GM12878 (cell line): ENCODE results near the gene CCDC57. TPM values are rescaled to one million over a fixed set of nuclear protein-coding genes. Genes with fewer than 3 reads are reported as not detected.
A peak's percentile ranks its signal among the peaks of the same experiment; 100 is the strongest.

Experiments used
- ASH2L ChIP-seq: fragments of 300-600, 200-600 bp; sonication (generic); IDR thresholded peaks from 2 replicates; pipeline ENCODE4 v1.6.1; 2017; ENCODE audit warnings: low read depth, mild to moderate bottlenecking, borderline replicate concordance
- BRCA1 ChIP-seq: IDR thresholded peaks from 2 replicates; pipeline ENCODE4 v1.6.1; 2011; ENCODE audit warnings: low read depth, low read length, improper control_type of control experiment
- CBFB ChIP-seq: IDR thresholded peaks from 2 replicates; pipeline ENCODE4 v1.6.1; 2016; ENCODE audit warnings: antibody characterized with exemption, low read depth
- CEBPB ChIP-seq, 2 experiments: fragments of 150-350 bp in 1 of 2; IDR thresholded peaks; 2 replicates each; pipeline ENCODE4 v1.6.1; 2012 to 2014; ENCODE audit warnings: low read depth in 2 of 2, low read length in 2 of 2, borderline replicate concordance in 1 of 2, inconsistent platforms in 1 of 2
- CHD4 ChIP-seq: fragments of 200-600 bp; sonication (generic); IDR thresholded peaks from 2 replicates; pipeline ENCODE4 v1.6.1; 2016; ENCODE audit warnings: mild to moderate bottlenecking
- FOXK2 ChIP-seq: fragments of 450-650 bp; IDR thresholded peaks from 2 replicates; pipeline ENCODE4 v1.6.1; 2017; ENCODE audit warnings: mild to moderate bottlenecking, moderate library complexity
- HCFC1 ChIP-seq: fragments of 150-350 bp; IDR thresholded peaks from 2 replicates; pipeline ENCODE4 v1.6.1; 2014; ENCODE audit warnings: low read length
- IKZF1 ChIP-seq: fragments of 450-650 bp; conservative IDR thresholded peaks from 2 replicates; pipeline ENCODE4 v1.6.1; 2017; ENCODE audit warnings: antibody characterized with exemption, mild to moderate bottlenecking
- MYB ChIP-seq: fragments of 150-350 bp; IDR thresholded peaks from 2 replicates; pipeline ENCODE4 v1.6.1; 2014; ENCODE audit warnings: mild to moderate bottlenecking, low read depth, low read length, borderline replicate concordance
- NBN ChIP-seq: fragments of 450-650 bp; IDR thresholded peaks from 2 replicates; pipeline ENCODE4 v1.6.1; 2016
- NFYB ChIP-seq: IDR thresholded peaks from 2 replicates; pipeline ENCODE4 v1.6.1; 2011; ENCODE audit warnings: low read depth, mild to moderate bottlenecking, low read length, improper control_type of control experiment, moderate library complexity; ENCODE audit not compliant: insufficient read depth
- PAX5 ChIP-seq: IDR thresholded peaks from 2 replicates; pipeline ENCODE4 v1.6.1; 2011; ENCODE audit warnings: low read depth, low read length, borderline replicate concordance
- POLR2AphosphoS2 ChIP-seq: IDR thresholded peaks from 2 replicates; pipeline ENCODE4 v1.6.1; 2011; ENCODE audit warnings: low read depth, mild to moderate bottlenecking, low read length, improper control_type of control experiment, moderate library complexity
- SREBF2 ChIP-seq: IDR thresholded peaks from 2 replicates; pipeline ENCODE4 v1.6.1; 2012; ENCODE audit warnings: mild to moderate bottlenecking, low read length
- YBX1 ChIP-seq: fragments of 450-650 bp; IDR thresholded peaks from 2 replicates; pipeline ENCODE4 v1.6.1; 2016; ENCODE audit warnings: antibody characterized with exemption
- ZNF217 ChIP-seq: fragments of 450-650 bp; IDR thresholded peaks from 2 replicates; pipeline ENCODE4 v1.6.1; 2017; ENCODE audit warnings: antibody characterized with exemption, mild to moderate bottlenecking
- polyA plus RNA-seq, 11 experiments: library from polyadenylated mRNA; depleted of rRNA in 4 of 11; unstranded in 6 of 11; stranded (reverse) in 5 of 11; fragments of >200 nt; fragmentation: Nextera tagmentation in 4 of 11; fragmentation: Illumina TruSeq in 1 of 11; extraction: Ambion mirVana in 4 of 11; extraction: Trizol in 1 of 11; gene quantifications; 1 replicate in 1 of 11; 2 replicates in 10 of 11; pipeline versions ENCODE4 v1.2.1 to v1.2.3, GENCODE V29; 2011 to 2016; ENCODE audit warnings: inconsistent platforms in 2 of 11, missing spikeins in 2 of 11, low read depth in 1 of 11
- total RNA-seq, 4 experiments: library from RNA; depleted of rRNA in 3 of 4; stranded (reverse); fragments of >200 nt in 3 of 4; fragmentation: Illumina TruSeq in 1 of 4; extraction: Trizol in 1 of 4; gene quantifications; 2 replicates each; pipeline versions ENCODE4 v1.2.1 to v1.2.3, GENCODE V29; 2013 to 2021
- TF ChIP-seq, protein P1 (sequence below): IDR thresholded peaks from 2 replicates; pipeline ENCODE4 v1.6.1; 2011; ENCODE audit warnings: borderline replicate concordance, low read depth, mild to moderate bottlenecking, moderate library complexity, low read length; ENCODE audit not compliant: insufficient read depth, poor library complexity, severe bottlenecking
- TF ChIP-seq, protein P2 (sequence below): IDR thresholded peaks from 2 replicates; pipeline ENCODE4 v1.6.1; 2012; ENCODE audit warnings: mild to moderate bottlenecking, low read depth, low read length
- TF ChIP-seq, protein P3 (sequence below): fragments of 450-650 bp; IDR thresholded peaks from 2 replicates; pipeline ENCODE4 v1.6.1; 2014; ENCODE audit warnings: mild to moderate bottlenecking
- TF ChIP-seq, protein P4 (sequence below): fragments of 450-650 bp; IDR thresholded peaks from 2 replicates; pipeline ENCODE4 v1.6.1; 2016; ENCODE audit warnings: mild to moderate bottlenecking, moderate library complexity, borderline replicate concordance

CCDC57 gene
- total and polyA plus RNA-seq, 10 of the 15 experiments (the other 5 are each of a cell fraction or from before 2014, with no cell fraction given), result 5.4 to 123 (median 45.8) TPM

DNA sequence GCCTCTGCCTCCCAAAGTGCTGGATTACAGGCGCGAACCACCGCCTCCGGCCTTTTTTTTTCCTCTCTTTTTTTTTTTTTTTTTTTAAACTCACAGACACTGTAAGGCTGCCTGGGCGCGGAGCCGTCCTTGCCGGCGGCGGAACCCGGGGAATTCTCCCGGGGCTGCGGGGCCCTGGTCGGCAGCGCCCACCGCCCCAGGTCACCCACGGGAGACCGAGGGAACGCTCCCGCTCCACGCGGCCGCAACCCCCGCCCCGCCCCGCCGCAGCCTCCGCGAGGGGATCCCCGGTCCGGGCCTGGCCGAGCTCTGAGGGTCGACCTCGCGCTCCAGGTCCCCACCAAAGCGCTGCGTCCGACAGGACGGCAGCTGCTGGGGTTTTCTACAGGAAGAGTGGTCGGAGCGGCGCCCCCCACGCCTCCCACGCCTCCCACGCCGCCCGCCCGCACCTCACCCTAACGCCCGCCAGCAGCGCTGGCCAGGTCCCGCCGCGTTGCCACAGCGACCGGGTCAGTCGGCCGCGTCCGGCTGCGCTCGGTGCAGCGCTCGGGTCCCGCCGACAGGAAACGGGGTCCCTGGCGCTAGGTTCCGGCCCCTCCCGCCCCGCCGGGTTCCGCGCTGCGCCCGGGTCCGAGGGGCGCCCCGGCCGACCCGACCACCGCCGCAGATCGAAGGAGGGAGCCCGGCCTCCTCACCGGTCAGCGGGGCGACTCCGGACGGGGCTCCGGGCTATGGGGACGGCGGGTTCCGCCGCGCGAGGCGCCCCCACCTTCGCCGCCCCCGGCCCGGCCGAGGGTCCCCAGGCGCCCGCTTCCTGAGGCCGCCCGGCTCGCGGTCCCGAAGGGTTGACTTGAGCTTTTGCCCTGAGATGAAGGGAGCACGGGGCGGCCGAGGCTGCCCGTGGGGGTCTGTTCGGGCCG, at the start of gene CCDC57 (continued):
- TF ChIP-seq NBN, result no peak; the same call in 1 of the 2 replicates
- no peak for TF ChIP-seq SREBF2
- no peak for TF ChIP-seq CEBPB (IDR thresholded peaks at IDR 0.05; ENCODE audit: borderline replicate concordance in 1 of 2, low read depth in 2 of 2, low read length in 2 of 2)
- TF ChIP-seq, protein P1, sequence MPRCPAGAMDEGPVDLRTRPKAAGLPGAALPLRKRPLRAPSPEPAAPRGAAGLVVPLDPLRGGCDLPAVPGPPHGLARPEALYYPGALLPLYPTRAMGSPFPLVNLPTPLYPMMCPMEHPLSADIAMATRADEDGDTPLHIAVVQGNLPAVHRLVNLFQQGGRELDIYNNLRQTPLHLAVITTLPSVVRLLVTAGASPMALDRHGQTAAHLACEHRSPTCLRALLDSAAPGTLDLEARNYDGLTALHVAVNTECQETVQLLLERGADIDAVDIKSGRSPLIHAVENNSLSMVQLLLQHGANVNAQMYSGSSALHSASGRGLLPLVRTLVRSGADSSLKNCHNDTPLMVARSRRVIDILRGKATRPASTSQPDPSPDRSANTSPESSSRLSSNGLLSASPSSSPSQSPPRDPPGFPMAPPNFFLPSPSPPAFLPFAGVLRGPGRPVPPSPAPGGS, result peak; percentile 24
- peak; percentile 86 for TF ChIP-seq PAX5
- TF ChIP-seq, protein P2, sequence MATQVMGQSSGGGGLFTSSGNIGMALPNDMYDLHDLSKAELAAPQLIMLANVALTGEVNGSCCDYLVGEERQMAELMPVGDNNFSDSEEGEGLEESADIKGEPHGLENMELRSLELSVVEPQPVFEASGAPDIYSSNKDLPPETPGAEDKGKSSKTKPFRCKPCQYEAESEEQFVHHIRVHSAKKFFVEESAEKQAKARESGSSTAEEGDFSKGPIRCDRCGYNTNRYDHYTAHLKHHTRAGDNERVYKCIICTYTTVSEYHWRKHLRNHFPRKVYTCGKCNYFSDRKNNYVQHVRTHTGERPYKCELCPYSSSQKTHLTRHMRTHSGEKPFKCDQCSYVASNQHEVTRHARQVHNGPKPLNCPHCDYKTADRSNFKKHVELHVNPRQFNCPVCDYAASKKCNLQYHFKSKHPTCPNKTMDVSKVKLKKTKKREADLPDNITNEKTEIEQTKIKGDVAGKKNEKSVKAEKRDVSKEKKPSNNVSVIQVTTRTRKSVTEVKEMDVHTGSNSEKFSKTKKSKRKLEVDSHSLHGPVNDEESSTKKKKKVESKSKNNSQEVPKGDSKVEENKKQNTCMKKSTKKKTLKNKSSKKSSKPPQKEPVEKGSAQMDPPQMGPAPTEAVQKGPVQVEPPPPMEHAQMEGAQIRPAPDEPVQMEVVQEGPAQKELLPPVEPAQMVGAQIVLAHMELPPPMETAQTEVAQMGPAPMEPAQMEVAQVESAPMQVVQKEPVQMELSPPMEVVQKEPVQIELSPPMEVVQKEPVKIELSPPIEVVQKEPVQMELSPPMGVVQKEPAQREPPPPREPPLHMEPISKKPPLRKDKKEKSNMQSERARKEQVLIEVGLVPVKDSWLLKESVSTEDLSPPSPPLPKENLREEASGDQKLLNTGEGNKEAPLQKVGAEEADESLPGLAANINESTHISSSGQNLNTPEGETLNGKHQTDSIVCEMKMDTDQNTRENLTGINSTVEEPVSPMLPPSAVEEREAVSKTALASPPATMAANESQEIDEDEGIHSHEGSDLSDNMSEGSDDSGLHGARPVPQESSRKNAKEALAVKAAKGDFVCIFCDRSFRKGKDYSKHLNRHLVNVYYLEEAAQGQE, result no peak
- TF ChIP-seq CHD4, result no peak
- no peak for TF ChIP-seq FOXK2
- TF ChIP-seq MYB, result no peak
- peak; percentile 89 for TF ChIP-seq IKZF1
- TF ChIP-seq POLR2AphosphoS2, result no peak; the same call in 1 of the 2 replicates
- TF ChIP-seq, protein P3, sequence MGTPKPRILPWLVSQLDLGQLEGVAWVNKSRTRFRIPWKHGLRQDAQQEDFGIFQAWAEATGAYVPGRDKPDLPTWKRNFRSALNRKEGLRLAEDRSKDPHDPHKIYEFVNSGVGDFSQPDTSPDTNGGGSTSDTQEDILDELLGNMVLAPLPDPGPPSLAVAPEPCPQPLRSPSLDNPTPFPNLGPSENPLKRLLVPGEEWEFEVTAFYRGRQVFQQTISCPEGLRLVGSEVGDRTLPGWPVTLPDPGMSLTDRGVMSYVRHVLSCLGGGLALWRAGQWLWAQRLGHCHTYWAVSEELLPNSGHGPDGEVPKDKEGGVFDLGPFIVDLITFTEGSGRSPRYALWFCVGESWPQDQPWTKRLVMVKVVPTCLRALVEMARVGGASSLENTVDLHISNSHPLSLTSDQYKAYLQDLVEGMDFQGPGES, result no peak
- TF ChIP-seq, protein P4, sequence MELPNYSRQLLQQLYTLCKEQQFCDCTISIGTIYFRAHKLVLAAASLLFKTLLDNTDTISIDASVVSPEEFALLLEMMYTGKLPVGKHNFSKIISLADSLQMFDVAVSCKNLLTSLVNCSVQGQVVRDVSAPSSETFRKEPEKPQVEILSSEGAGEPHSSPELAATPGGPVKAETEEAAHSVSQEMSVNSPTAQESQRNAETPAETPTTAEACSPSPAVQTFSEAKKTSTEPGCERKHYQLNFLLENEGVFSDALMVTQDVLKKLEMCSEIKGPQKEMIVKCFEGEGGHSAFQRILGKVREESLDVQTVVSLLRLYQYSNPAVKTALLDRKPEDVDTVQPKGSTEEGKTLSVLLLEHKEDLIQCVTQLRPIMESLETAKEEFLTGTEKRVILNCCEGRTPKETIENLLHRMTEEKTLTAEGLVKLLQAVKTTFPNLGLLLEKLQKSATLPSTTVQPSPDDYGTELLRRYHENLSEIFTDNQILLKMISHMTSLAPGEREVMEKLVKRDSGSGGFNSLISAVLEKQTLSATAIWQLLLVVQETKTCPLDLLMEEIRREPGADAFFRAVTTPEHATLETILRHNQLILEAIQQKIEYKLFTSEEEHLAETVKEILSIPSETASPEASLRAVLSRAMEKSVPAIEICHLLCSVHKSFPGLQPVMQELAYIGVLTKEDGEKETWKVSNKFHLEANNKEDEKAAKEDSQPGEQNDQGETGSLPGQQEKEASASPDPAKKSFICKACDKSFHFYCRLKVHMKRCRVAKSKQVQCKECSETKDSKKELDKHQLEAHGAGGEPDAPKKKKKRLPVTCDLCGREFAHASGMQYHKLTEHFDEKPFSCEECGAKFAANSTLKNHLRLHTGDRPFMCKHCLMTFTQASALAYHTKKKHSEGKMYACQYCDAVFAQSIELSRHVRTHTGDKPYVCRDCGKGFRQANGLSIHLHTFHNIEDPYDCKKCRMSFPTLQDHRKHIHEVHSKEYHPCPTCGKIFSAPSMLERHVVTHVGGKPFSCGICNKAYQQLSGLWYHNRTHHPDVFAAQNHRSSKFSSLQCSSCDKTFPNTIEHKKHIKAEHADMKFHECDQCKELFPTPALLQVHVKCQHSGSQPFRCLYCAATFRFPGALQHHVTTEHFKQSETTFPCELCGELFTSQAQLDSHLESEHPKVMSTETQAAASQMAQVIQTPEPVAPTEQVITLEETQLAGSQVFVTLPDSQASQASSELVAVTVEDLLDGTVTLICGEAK, result peak; percentile 48; the same call in 1 of the 2 replicates
- TF ChIP-seq CBFB, result no peak
- TF ChIP-seq HCFC1, result peak; percentile 78
- peak; percentile 54; the same call in 1 of the 2 replicates for TF ChIP-seq ASH2L
- TF ChIP-seq BRCA1, result no peak
- TF ChIP-seq ZNF217, result no peak; the same call in none of the 2 replicates
- no peak for TF ChIP-seq YBX1
- TF ChIP-seq NFYB, result no peak
